ENCODE data around the gene SCN3A.

SCN3A gene

GRCh38 chr2:165109915-165110314, 93.9 kb downstream of the SCN3A start:
- DNase-seq, result no peak

- no peak for DNase-seq
Observed at GRCh38 chr2:165105926-165106325, 97.9 kb downstream of the SCN3A start.

GRCh38 chr2:165087933-165088901, 115.6 kb downstream of the SCN3A start:
- no peak for DNase-seq

GRCh38 chr2:165086337-165086736, 117.5 kb downstream of the SCN3A start:
- no peak for DNase-seq

GRCh38 chr2:165083326-165083725, 120.5 kb downstream of the SCN3A start:
- DNase-seq, result no peak

GRCh38 chr2:165082479-165082878, 121.4 kb downstream of the SCN3A start:
- no peak for DNase-seq

- DNase-seq, result no peak
Observed at GRCh38 chr2:165081276-165081675, 122.6 kb downstream of the SCN3A start.

- no peak for DNase-seq
Observed at GRCh38 chr2:165079432-165079831, 124.4 kb downstream of the SCN3A start.

GRCh38 chr2:165078913-165079312, 124.9 kb downstream of the SCN3A start:
- DNase-seq, result no peak

- DNase-seq, result no peak
Observed at GRCh38 chr2:165074884-165075283, 129.0 kb downstream of the SCN3A start.

- DNase-seq, result no peak
Observed at GRCh38 chr2:165074323-165074722, 129.5 kb downstream of the SCN3A start.

- DNase-seq, result no peak
Observed at GRCh38 chr2:165070076-165070475, 133.8 kb downstream of the SCN3A start.

GRCh38 chr2:165069151-165069550, 134.7 kb downstream of the SCN3A start:
- no peak for DNase-seq

- peak in 1 of 2 experiments; percentile 35 for DNase-seq
Observed at GRCh38 chr2:165068487-165068757, 135.4 kb downstream of the SCN3A start.

GRCh38 chr2:165067643-165068486, 136.0 kb downstream of the SCN3A start:
- peak; percentile 54 to 89 for DNase-seq

- no peak for DNase-seq
Observed at GRCh38 chr2:165064743-165065142, 139.1 kb downstream of the SCN3A start.

- DNase-seq, result peak in 1 of 2 experiments; percentile 26
Observed at GRCh38 chr2:165060411-165060810, 143.4 kb downstream of the SCN3A start.

- DNase-seq, result no peak
Observed at GRCh38 chr2:165058476-165059265, 145.2 kb downstream of the SCN3A start.

- DNase-seq, result no peak
Observed at GRCh38 chr2:165057931-165058330, 145.9 kb downstream of the SCN3A start.

- no peak for DNase-seq
Observed at GRCh38 chr2:165057308-165057707, 146.5 kb downstream of the SCN3A start.

GRCh38 chr2:165056564-165056963, 147.3 kb downstream of the SCN3A start:
- peak in 1 of 2 experiments; percentile 29 for DNase-seq

- no peak for DNase-seq
Observed at GRCh38 chr2:165055082-165055851, 148.6 kb downstream of the SCN3A start.

Data from NCI-H446 (cell line).